HEK293 (cell line): ENCODE measurements around the gene HBA2.

ENCODE experiments used
- CTCF ChIA-PET: fragments of 350-600 bp; formaldehyde crosslinking; extraction: SDS; loops from one replicate; lab custom pipeline; 2021; ENCODE audit warnings: antibody characterized with exemption; lab: Yijun Ruan, JAX
- POLR2A ChIA-PET: fragments of 300-600 bp; formaldehyde crosslinking; extraction: SDS; loops from one replicate; lab custom pipeline; 2020; ENCODE audit warnings: antibody characterized with exemption, inconsistent platforms; lab: Yijun Ruan, JAX
- H3K27ac ChIP-seq: fragments of 200-500 bp; sonication (Bioruptor generic); 2 replicates; pipeline ENCODE4 v1.5.1; 2014; ENCODE audit warnings: low read depth, low read length, control low read depth, inconsistent platforms; ENCODE audit errors: extremely low read depth
- H3K36me3 ChIP-seq, 2 experiments: fragments of 200-500 bp in 1 of 2; sonication (Bioruptor generic) in 1 of 2; 1 replicate in 1 of 2; 2 replicates in 1 of 2; pipeline ENCODE4 v1.5.1; 2014 to 2017; ENCODE audit warnings: inconsistent platforms in 2 of 2, low read length in 2 of 2; ENCODE audit not compliant: control insufficient read depth in 2 of 2, insufficient read depth in 1 of 2
- H3K4me1 ChIP-seq: fragments of 200-500 bp; sonication (Bioruptor generic); 2 replicates; pipeline ENCODE4 v1.5.1; 2014; ENCODE audit warnings: mild to moderate bottlenecking, low read length, inconsistent platforms; ENCODE audit not compliant: control insufficient read depth, insufficient read depth
- H3K4me3 ChIP-seq: 2 replicates; pipeline ENCODE4 v1.5.1; 2011; ENCODE audit warnings: low read depth, mild to moderate bottlenecking, control low read depth, low read length, moderate library complexity
- H3K9me3 ChIP-seq: fragments of 200-500 bp; sonication (Bioruptor generic); 2 replicates; pipeline ENCODE4 v1.5.1; 2014; ENCODE audit warnings: low read depth, low read length, inconsistent platforms; ENCODE audit not compliant: control insufficient read depth, insufficient read depth
- HIC1 ChIP-seq: fragments of 450-650 bp; formaldehyde crosslinking; IDR thresholded peaks from 2 replicates; pipeline ENCODE4 v1.5.1; 2016; ENCODE audit warnings: missing biosample characterization, missing genetic modification characterization
- MEIS1 ChIP-seq: sonication (generic); formaldehyde crosslinking; IDR thresholded peaks from 2 replicates; pipeline ENCODE4 v1.8.1; 2022; ENCODE audit warnings: missing genetic modification reagents, mild to moderate bottlenecking, borderline replicate concordance
- MZF1 ChIP-seq: fragments of 450-650 bp; formaldehyde crosslinking; IDR thresholded peaks from 2 replicates; pipeline ENCODE4 v1.5.1; 2017; ENCODE audit warnings: missing biosample characterization, missing genetic modification characterization, borderline replicate concordance
- PRDM10 ChIP-seq: fragments of 450-650 bp; formaldehyde crosslinking; IDR thresholded peaks from 2 replicates; pipeline ENCODE4 v1.5.1; 2016; ENCODE audit warnings: missing biosample characterization, missing genetic modification characterization
- SP2 ChIP-seq: fragments of 450-650 bp; formaldehyde crosslinking; IDR thresholded peaks from 2 replicates; pipeline ENCODE4 v1.5.1; 2016; ENCODE audit warnings: missing biosample characterization, missing genetic modification characterization
- YY1 ChIP-seq: fragments of 450-650 bp; formaldehyde crosslinking; IDR thresholded peaks from 2 replicates; pipeline ENCODE4 v1.5.1; 2018; ENCODE audit warnings: missing biosample characterization, missing genetic modification characterization
- ZFP41 ChIP-seq: fragments of 450-650 bp; formaldehyde crosslinking; IDR thresholded peaks from 2 replicates; pipeline ENCODE4 v1.5.1; 2016; ENCODE audit warnings: missing biosample characterization, missing genetic modification characterization, borderline replicate concordance
- ZNF239 ChIP-seq: fragments of 450-650 bp; formaldehyde crosslinking; IDR thresholded peaks from 2 replicates; pipeline ENCODE4 v1.5.1; 2016; ENCODE audit warnings: missing biosample characterization, missing genetic modification characterization
- ZNF449 ChIP-seq: fragments of 450-650 bp; formaldehyde crosslinking; IDR thresholded peaks from 2 replicates; pipeline ENCODE4 v1.5.1; 2017; ENCODE audit warnings: missing biosample characterization, mild to moderate bottlenecking, missing genetic modification characterization, moderate library complexity
- ZNF488 ChIP-seq: fragments of 450-650 bp; formaldehyde crosslinking; IDR thresholded peaks from 2 replicates; pipeline ENCODE4 v1.5.1; 2016; ENCODE audit warnings: missing biosample characterization, missing genetic modification characterization
- ZNF510 ChIP-seq: fragments of 450-650 bp; formaldehyde crosslinking; IDR thresholded peaks from 2 replicates; pipeline ENCODE4 v1.5.1; 2018; ENCODE audit warnings: mild to moderate bottlenecking, missing genetic modification characterization, missing biosample characterization; ENCODE audit not compliant: insufficient replicate concordance
- ZNF513 ChIP-seq: fragments of 450-650 bp; IDR thresholded peaks from 2 replicates; pipeline ENCODE4 v1.5.1; 2018; ENCODE audit warnings: missing biosample characterization, missing genetic modification characterization
- ZNF530 ChIP-seq: fragments of 450-650 bp; formaldehyde crosslinking; IDR thresholded peaks from 2 replicates; pipeline ENCODE4 v1.5.1; 2016; ENCODE audit warnings: low read depth, missing biosample characterization, missing genetic modification characterization
- ZNF549 ChIP-seq: fragments of 450-650 bp; IDR thresholded peaks from 2 replicates; pipeline ENCODE4 v1.5.1; 2018; ENCODE audit warnings: missing biosample characterization, missing genetic modification characterization, mild to moderate bottlenecking, inconsistent platforms, moderate library complexity
- ZNF571 ChIP-seq: fragments of 450-650 bp; formaldehyde crosslinking; IDR thresholded peaks from 2 replicates; pipeline ENCODE4 v1.5.0; 2017; ENCODE audit warnings: missing biosample characterization, missing genetic modification characterization

The HBA2 gene

GRCh38 chr16:152141-153128, 20.2 kb upstream of the HBA2 start, which contains the start of gene HBZ:
Gene HBZ (plus strand): TSS chr16:152644. CDS start chr16:152910, 266 bp downstream.
- Histone ChIP-seq H3K36me3 (no peaks in the 10 kb centered on the region), H3K4me1 (peaks cover 4% of the 10 kb centered on the region; the same call in 1 of the 2 replicates), H3K27ac (no peak within 1 kb of the TSS), H3K4me3 (no peak within 1 kb of the TSS), H3K9me3 (no peaks in the 10 kb centered on the region)
- ChIA-PET CTCF (interaction anchor here (0.7 kb wide), 1 partner anchor 183 kb away, joined by 3 read pairs; no protein-coding TSS in a partner anchor), POLR2A (no interaction called here)
- TF ChIP-seq PRDM10 (tag by site-specific recombination) (peak; percentile 38; the same call in 1 of the 2 replicates), MZF1 (tag by site-specific recombination) (no peak), MEIS1 (CRISPR knock-in tag) (no peak), ZNF449 (tag by site-specific recombination) (peak; percentile 81), ZNF488 (no peak), SP2 (tag by site-specific recombination) (no peak), ZNF530 (no peak), ZFP41 (tag by site-specific recombination) (no peak), ZNF239 (tag by site-specific recombination) (no peak), ZNF513 (no peak), YY1 (tag by site-specific recombination) (no peak), ZNF549 (tag by site-specific recombination) (no peak), ZNF510 (no peak), ZNF571 (tag by site-specific recombination) (no peak), HIC1 (tag by site-specific recombination) (no peak)
